HUES6 (cell line): ENCODE measurements around the gene SPDYE8.
"Not testable (repeated sequence)": the region's sequence is repeated elsewhere in the genome, so short reads cannot be mapped to it uniquely, and the experiment has no call there.

ENCODE experiments used
- H3K27ac ChIP-seq: 2 replicates; pipeline ENCODE4 v1.7.0; 2013; ENCODE audit warnings: low read depth, mild to moderate bottlenecking, low read length, inconsistent platforms
- H3K27me3 ChIP-seq: 2 replicates; pipeline ENCODE4 v1.6.1; 2013; ENCODE audit warnings: low read length; ENCODE audit not compliant: control insufficient read depth, insufficient read depth
- H3K36me3 ChIP-seq: 2 replicates; pipeline ENCODE4 v1.6.1; 2013; ENCODE audit warnings: low read length; ENCODE audit not compliant: control insufficient read depth, insufficient read depth
- H3K4me1 ChIP-seq: 2 replicates; pipeline ENCODE4 v1.6.1; 2013; ENCODE audit warnings: low read length; ENCODE audit not compliant: control insufficient read depth, insufficient read depth
- H3K4me3 ChIP-seq: 2 replicates; pipeline ENCODE4 v1.5.1; 2013; ENCODE audit warnings: low read depth, low read length
- H3K9ac ChIP-seq: one replicate; pipeline ENCODE4 v1.6.1; 2013; ENCODE audit warnings: mild to moderate bottlenecking, low read length
- H3K9me3 ChIP-seq: 2 replicates; pipeline ENCODE4 v1.6.1; 2013; ENCODE audit warnings: low read depth, low read length; ENCODE audit not compliant: control insufficient read depth, insufficient read depth

SPDYE8 gene

GRCh38 chr7:72976434-72976833, 53.1 kb downstream of the SPDYE8 start:
- not testable (repeated sequence) for H3K27ac ChIP-seq, H3K9me3 ChIP-seq, H3K27me3 ChIP-seq, H3K4me3 ChIP-seq, H3K9ac ChIP-seq, H3K4me1 ChIP-seq, H3K36me3 ChIP-seq

GRCh38 chr7:72975656-72976286, 53.8 kb downstream of the SPDYE8 start:
- not testable (repeated sequence) for H3K4me1 ChIP-seq, H3K4me3 ChIP-seq, H3K27me3 ChIP-seq, H3K27ac ChIP-seq, H3K36me3 ChIP-seq, H3K9me3 ChIP-seq, H3K9ac ChIP-seq

- H3K36me3 ChIP-seq, H3K9ac ChIP-seq, H3K9me3 ChIP-seq, H3K27me3 ChIP-seq, H3K4me1 ChIP-seq, H3K27ac ChIP-seq, H3K4me3 ChIP-seq: not testable (repeated sequence)
Measured at GRCh38 chr7:72974781-72975180, 54.8 kb downstream of the SPDYE8 start.

GRCh38 chr7:72971505-72971904, 58.1 kb downstream of the SPDYE8 start:
- not testable (repeated sequence) for H3K4me1 ChIP-seq, H3K9me3 ChIP-seq, H3K27ac ChIP-seq, H3K36me3 ChIP-seq, H3K9ac ChIP-seq, H3K27me3 ChIP-seq, H3K4me3 ChIP-seq
